Measurements from ENCODE around the gene ATAT1. TPM values are rescaled to one million over a fixed set of nuclear protein-coding genes. Genes with fewer than 3 reads are reported as not detected.

ATAT1 gene
- total and polyA plus RNA-seq, 2 of the 13 experiments (the other 11 are each of a cell fraction or from before 2014, with no cell fraction given): 9.2 to 23.6 TPM

DNA sequence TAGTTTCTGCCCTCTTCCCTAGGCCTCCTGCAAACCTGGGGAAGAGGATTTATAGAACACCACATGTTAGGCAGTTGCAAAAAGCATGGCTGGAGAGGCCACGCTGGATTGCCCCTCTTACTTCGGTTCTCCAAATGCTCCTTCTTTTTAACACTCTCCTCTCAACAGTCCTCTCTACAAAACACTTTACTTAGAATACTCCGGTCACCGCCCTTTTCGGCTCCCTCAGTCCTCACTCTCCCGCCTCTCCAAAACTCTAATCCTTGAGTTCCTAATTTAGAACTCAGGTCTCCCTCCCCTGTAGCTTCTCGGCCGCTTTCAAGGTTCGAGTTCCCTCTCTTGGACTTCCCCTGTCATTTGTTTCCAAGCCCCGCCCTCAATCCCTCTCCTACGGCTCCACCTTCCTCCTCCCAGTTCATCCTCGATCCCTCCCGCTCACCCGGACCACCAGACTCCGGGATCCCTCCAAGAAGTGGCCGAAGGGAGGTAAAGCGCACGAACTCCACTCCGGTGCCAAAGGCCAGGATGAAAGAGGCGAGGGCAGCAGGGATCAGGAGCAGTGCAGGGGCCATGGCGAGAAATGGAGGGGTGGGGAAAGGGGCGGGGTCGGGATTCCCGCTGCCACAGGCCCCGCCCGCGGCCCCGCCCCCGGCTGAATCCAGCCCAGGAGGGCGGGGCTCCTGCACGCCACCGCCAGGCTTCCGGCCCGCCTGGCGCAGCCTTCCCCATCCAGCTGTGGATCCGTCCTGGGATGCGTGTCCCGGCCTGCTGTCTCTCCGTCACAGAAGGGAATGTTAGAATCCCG, 63.9 kb downstream of the ATAT1 start, which contains the start of gene NRM (continued):
- TF ChIP-seq, protein P1, sequence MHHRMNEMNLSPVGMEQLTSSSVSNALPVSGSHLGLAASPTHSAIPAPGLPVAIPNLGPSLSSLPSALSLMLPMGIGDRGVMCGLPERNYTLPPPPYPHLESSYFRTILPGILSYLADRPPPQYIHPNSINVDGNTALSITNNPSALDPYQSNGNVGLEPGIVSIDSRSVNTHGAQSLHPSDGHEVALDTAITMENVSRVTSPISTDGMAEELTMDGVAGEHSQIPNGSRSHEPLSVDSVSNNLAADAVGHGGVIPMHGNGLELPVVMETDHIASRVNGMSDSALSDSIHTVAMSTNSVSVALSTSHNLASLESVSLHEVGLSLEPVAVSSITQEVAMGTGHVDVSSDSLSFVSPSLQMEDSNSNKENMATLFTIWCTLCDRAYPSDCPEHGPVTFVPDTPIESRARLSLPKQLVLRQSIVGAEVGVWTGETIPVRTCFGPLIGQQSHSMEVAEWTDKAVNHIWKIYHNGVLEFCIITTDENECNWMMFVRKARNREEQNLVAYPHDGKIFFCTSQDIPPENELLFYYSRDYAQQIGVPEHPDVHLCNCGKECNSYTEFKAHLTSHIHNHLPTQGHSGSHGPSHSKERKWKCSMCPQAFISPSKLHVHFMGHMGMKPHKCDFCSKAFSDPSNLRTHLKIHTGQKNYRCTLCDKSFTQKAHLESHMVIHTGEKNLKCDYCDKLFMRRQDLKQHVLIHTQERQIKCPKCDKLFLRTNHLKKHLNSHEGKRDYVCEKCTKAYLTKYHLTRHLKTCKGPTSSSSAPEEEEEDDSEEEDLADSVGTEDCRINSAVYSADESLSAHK (CRISPR knock-in tag; IDR thresholded peaks at IDR 0.05; ENCODE audit: borderline replicate concordance): no peak
- no peak for TF ChIP-seq ZSCAN20 (CRISPR knock-in tag; IDR thresholded peaks at IDR 0.05; ENCODE audit: borderline replicate concordance)
- no peak for TF ChIP-seq HNF4A (CRISPR knock-in tag; IDR thresholded peaks at IDR 0.05)
- no peak for TF ChIP-seq ATF7-NPFF (CRISPR knock-in tag; IDR thresholded peaks at IDR 0.05; ENCODE audit: low read depth)
- no peak for TF ChIP-seq NBN (conservative IDR thresholded peaks at IDR 0.05)
- no peak; the same call in 1 of the 2 replicates for TF ChIP-seq FOXC1 (CRISPR knock-in tag; IDR thresholded peaks at IDR 0.05; ENCODE audit: borderline replicate concordance)
- TF ChIP-seq, protein P2, sequence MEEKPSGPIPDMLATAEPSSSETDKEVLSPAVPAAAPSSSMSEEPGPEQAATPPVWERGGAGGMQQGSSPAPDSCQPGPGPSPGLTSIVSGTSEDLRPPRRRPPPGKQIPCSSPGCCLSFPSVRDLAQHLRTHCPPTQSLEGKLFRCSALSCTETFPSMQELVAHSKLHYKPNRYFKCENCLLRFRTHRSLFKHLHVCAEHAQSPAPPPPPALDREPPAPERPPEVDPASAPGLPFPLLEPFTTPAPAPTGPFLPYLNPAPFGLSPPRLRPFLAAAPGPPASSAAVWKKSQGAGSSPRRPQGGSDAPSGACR (CRISPR knock-in tag; IDR thresholded peaks at IDR 0.05): peak; percentile 48; the same call in 1 of the 2 replicates
- TF ChIP-seq ZNF674 (CRISPR knock-in tag; IDR thresholded peaks at IDR 0.05; ENCODE audit: low read depth): no peak
- TF ChIP-seq, protein P3, sequence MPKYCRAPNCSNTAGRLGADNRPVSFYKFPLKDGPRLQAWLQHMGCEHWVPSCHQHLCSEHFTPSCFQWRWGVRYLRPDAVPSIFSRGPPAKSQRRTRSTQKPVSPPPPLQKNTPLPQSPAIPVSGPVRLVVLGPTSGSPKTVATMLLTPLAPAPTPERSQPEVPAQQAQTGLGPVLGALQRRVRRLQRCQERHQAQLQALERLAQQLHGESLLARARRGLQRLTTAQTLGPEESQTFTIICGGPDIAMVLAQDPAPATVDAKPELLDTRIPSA (CRISPR knock-in tag; IDR thresholded peaks at IDR 0.05; ENCODE audit: borderline replicate concordance): no peak
- no peak for TF ChIP-seq SMYD3 (CRISPR knock-in tag; IDR thresholded peaks at IDR 0.05)
- TF ChIP-seq ZNF205 (CRISPR knock-in tag; IDR thresholded peaks at IDR 0.05): no peak
- TF ChIP-seq, protein P4, sequence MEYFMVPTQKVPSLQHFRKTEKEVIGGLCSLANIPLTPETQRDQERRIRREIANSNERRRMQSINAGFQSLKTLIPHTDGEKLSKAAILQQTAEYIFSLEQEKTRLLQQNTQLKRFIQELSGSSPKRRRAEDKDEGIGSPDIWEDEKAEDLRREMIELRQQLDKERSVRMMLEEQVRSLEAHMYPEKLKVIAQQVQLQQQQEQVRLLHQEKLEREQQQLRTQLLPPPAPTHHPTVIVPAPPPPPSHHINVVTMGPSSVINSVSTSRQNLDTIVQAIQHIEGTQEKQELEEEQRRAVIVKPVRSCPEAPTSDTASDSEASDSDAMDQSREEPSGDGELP (IDR thresholded peaks at IDR 0.05; ENCODE audit: borderline replicate concordance, low read depth): peak; percentile 90; the same call in 1 of the 2 replicates
- TF ChIP-seq ZNF766 (CRISPR knock-in tag; IDR thresholded peaks at IDR 0.05; ENCODE audit: borderline replicate concordance): peak; percentile 55; the same call in 1 of the 2 replicates
- no peak for TF ChIP-seq SNAI1 (CRISPR knock-in tag; IDR thresholded peaks at IDR 0.05; ENCODE audit: borderline replicate concordance)
- peak; percentile 80 for TF ChIP-seq PATZ1 (CRISPR knock-in tag; IDR thresholded peaks at IDR 0.05)
- TF ChIP-seq, protein P5, sequence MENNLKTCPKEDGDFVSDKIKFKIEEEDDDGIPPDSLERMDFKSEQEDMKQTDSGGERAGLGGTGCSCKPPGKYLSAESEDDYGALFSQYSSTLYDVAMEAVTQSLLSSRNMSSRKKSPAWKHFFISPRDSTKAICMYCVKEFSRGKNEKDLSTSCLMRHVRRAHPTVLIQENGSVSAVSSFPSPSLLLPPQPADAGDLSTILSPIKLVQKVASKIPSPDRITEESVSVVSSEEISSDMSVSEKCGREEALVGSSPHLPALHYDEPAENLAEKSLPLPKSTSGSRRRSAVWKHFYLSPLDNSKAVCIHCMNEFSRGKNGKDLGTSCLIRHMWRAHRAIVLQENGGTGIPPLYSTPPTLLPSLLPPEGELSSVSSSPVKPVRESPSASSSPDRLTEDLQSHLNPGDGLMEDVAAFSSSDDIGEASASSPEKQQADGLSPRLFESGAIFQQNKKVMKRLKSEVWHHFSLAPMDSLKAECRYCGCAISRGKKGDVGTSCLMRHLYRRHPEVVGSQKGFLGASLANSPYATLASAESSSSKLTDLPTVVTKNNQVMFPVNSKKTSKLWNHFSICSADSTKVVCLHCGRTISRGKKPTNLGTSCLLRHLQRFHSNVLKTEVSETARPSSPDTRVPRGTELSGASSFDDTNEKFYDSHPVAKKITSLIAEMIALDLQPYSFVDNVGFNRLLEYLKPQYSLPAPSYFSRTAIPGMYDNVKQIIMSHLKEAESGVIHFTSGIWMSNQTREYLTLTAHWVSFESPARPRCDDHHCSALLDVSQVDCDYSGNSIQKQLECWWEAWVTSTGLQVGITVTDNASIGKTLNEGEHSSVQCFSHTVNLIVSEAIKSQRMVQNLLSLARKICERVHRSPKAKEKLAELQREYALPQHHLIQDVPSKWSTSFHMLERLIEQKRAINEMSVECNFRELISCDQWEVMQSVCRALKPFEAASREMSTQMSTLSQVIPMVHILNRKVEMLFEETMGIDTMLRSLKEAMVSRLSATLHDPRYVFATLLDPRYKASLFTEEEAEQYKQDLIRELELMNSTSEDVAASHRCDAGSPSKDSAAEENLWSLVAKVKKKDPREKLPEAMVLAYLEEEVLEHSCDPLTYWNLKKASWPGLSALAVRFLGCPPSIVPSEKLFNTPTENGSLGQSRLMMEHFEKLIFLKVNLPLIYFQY (CRISPR knock-in tag; IDR thresholded peaks at IDR 0.05; ENCODE audit: borderline replicate concordance): no peak; the same call in 1 of the 2 replicates
- TF ChIP-seq ZNF264 (CRISPR knock-in tag; IDR thresholded peaks at IDR 0.05): 0 out of 2 replicates have a peak, but pooled peaks have one; percentile 33
